Measurements from ENCODE around the gene SREK1IP1.
"Not testable (repeated sequence)": the region's sequence is repeated elsewhere in the genome, so short reads cannot be mapped to it uniquely, and the experiment has no call there.

SREK1IP1 gene

DNA sequence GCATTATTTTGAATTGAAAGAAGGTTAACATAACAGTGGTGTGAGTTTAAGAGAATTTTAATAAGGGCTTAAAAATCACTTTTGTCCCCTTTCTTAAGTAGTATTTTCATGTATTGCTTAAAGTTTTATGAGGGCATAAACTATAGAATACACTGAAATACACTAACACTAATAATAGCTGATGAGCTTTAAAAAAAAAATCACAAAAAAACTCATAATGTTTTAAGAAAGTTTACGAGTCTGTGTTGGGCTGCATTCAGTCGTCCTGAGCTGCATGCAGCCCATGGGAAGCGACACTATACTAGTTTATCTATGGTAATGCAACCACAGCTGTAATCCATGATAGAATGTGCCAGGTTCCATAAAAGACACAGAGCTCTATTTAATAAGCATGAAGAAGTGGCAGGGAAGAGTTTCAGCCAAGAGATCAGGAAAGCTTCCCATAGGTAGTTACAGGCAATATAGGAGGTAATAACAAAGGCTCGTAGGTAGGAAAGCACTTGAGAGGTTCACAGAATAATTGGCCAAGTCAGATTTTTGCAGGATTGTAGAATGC, 4.5 kb downstream of the SREK1IP1 start:
- no peaks in the 10 kb centered on the region for H3K27me3 ChIP-seq (ENCODE audit: low read depth, low read length)
- H3K4me1 ChIP-seq (ENCODE audit: control insufficient read depth in 1 of 2, insufficient read depth in 2 of 2, low read length in 2 of 2): peaks cover 17 to 28% of the 10 kb centered on the region in 2 donors
- H3K36me3 ChIP-seq (ENCODE audit: control insufficient read depth in 1 of 2, insufficient read depth in 2 of 2, low read length in 2 of 2): peaks cover 6% of the 10 kb centered on the region in 2 donors
- no peaks in the 10 kb centered on the region for H3K9me3 ChIP-seq (ENCODE audit: control insufficient read depth in 1 of 2, low read length in 2 of 2)
- H3K27ac ChIP-seq (ENCODE audit: low read length): no peak overlapping the region
- H3K4me3 ChIP-seq (ENCODE audit: low read depth in 1 of 2, low read length in 2 of 2): no peak overlapping the region

DNA sequence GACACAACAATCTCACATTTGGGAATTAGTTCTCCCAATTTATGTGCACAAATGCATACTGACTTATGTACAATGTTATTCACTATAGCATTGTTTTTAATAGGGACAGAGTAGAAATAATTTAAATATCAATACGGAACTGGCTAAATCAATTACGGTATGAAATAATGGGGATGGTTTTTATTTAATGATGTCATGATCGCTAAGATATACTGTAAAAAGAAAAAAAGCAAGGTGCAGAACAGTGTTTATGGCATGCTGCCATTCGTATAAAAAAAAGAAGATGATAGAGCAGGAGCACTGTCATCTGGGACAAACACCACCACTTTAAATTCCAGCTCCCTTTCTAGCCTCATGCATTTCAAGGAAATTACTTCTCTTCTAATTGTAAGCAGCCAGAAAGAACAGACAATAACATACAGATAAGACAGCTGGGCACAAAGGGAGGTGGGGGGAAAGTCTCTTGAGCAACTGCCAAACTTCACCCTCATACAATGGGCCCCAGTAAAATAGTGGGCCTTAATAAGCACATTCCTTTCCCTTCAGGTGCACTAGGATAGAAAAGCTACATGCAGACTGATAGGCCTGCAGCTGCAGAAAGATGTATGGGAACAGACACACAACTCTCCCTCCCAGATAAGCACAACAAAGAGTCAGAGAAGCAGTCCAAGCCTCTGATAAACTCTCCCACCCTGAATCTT, 8.4 kb downstream of the SREK1IP1 start:
- no peak overlapping the region for H3K4me3 ChIP-seq (ENCODE audit: low read depth in 1 of 2, low read length in 2 of 2)
- H3K27me3 ChIP-seq (ENCODE audit: low read depth, low read length): no peaks in the 10 kb centered on the region
- no peaks in the 10 kb centered on the region for H3K9me3 ChIP-seq (ENCODE audit: control insufficient read depth in 1 of 2, low read length in 2 of 2)
- peaks cover 6% of the 10 kb centered on the region in 2 donors for H3K36me3 ChIP-seq (ENCODE audit: control insufficient read depth in 1 of 2, insufficient read depth in 2 of 2, low read length in 2 of 2)
- H3K27ac ChIP-seq (ENCODE audit: low read length): no peak overlapping the region
- peaks cover 0 to 11% of the 10 kb centered on the region in 2 donors for H3K4me1 ChIP-seq (ENCODE audit: control insufficient read depth in 1 of 2, insufficient read depth in 2 of 2, low read length in 2 of 2)

DNA sequence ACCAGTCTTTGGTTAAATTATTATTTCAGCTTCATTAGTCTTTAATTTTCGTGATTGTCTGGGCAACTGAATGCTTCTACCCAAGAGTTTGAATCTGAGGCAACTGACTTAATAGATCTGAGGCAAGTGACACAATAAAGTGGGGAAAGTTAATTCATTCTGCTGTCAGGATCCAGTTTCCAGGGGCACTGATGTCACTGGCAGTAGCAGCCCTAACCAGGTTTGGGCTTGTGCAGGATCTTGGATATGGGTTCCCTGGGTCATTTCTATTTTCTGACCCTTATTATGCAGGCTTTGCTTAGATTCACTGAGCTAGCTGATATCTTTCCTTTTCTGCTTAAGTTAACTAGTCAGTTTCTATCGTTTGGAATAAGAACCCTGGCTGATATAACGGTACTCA, 9.6 kb downstream of the SREK1IP1 start:
- H3K4me3 ChIP-seq (ENCODE audit: low read depth in 1 of 2, low read length in 2 of 2): no peak overlapping the region
- peaks cover under 1 to 11% of the 10 kb centered on the region in 2 donors for H3K36me3 ChIP-seq (ENCODE audit: control insufficient read depth in 1 of 2, insufficient read depth in 2 of 2, low read length in 2 of 2)
- no peaks in the 10 kb centered on the region for H3K9me3 ChIP-seq (ENCODE audit: control insufficient read depth in 1 of 2, low read length in 2 of 2)
- H3K27me3 ChIP-seq (ENCODE audit: low read depth, low read length): no peaks in the 10 kb centered on the region
- H3K4me1 ChIP-seq (ENCODE audit: control insufficient read depth in 1 of 2, insufficient read depth in 2 of 2, low read length in 2 of 2): peaks cover 0 to 7% of the 10 kb centered on the region in 2 donors
- H3K27ac ChIP-seq (ENCODE audit: low read length): no peak overlapping the region

DNA sequence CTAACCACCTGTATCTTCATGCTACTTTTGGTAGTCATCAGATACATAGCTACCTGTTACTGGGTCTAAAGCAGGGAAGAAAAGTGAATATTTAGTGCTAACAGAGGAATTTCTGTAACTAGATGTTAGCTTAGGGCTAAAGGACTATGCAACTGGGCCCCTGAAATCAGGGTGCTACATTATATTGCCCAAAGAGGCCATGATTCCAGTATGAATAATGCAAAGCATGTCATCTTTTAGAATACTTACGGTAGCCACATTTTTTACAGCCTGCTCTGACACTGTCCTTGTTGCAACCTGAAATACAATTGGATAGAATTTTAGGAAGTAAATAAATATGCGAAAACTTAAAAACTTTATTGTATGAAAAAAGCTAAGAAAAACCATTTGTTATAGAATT, 14.4 kb downstream of the SREK1IP1 start:
- Histone ChIP-seq H3K4me1 (ENCODE audit: control insufficient read depth in 1 of 2, insufficient read depth in 2 of 2, low read length in 2 of 2) (no peaks in the 10 kb centered on the region), H3K9me3 (ENCODE audit: control insufficient read depth in 1 of 2, low read length in 2 of 2) (no peaks in the 10 kb centered on the region), H3K27me3 (ENCODE audit: low read depth, low read length) (no peaks in the 10 kb centered on the region), H3K27ac (ENCODE audit: low read length) (no peak overlapping the region), H3K36me3 (ENCODE audit: control insufficient read depth in 1 of 2, insufficient read depth in 2 of 2, low read length in 2 of 2) (peaks cover 4 to 6% of the 10 kb centered on the region in 2 donors), H3K4me3 (ENCODE audit: low read depth in 1 of 2, low read length in 2 of 2) (no peak overlapping the region)

DNA sequence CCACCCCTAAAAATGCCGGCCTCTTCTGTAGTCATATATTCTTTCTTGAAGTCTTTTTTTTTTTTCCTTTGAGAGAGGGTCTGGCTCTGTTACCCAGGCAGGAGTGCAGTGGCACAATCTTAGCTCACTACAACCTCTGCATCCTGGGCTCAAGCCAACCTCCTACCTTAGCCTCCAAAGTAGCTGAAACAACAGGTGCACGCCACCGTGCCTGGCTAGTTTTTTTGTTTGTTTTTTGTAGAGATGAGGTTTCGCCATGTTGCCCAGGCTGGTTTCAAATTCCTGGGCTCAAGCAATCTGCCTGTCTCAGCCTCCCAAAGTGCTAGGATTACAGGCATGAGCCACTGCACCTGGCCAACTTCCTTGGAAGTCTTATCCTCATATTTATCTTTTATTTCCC, 19.1 kb downstream of the SREK1IP1 start:
- no peaks in the 10 kb centered on the region for H3K27me3 ChIP-seq (ENCODE audit: low read depth, low read length)
- no peak overlapping the region for H3K4me3 ChIP-seq (ENCODE audit: low read depth in 1 of 2, low read length in 2 of 2)
- H3K9me3 ChIP-seq (ENCODE audit: control insufficient read depth in 1 of 2, low read length in 2 of 2): no peaks in the 10 kb centered on the region
- H3K4me1 ChIP-seq (ENCODE audit: control insufficient read depth in 1 of 2, insufficient read depth in 2 of 2, low read length in 2 of 2): no peaks in the 10 kb centered on the region
- peaks cover 4 to 11% of the 10 kb centered on the region in 2 donors for H3K36me3 ChIP-seq (ENCODE audit: control insufficient read depth in 1 of 2, insufficient read depth in 2 of 2, low read length in 2 of 2)
- H3K27ac ChIP-seq (ENCODE audit: low read length): no peak overlapping the region

DNA sequence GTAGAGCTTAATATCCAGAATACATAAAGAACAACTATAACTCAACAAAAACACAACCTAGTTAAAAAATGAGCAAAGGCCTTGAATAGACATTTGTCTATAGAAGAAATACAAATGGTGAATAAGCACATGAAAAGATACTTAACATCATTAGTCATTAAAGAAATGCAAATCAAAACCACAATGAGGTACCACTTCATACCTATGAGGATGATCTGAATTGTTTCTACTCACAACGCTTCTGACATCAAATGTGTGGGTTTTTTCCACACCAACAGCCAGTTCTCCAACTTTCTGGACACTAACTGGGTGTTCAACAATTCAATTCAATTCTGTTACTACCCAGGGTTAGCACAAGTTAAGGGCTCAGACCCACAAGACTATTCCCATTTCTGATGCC, 22.0 kb downstream of the SREK1IP1 start:
- no peak overlapping the region for H3K4me3 ChIP-seq (ENCODE audit: low read depth in 1 of 2, low read length in 2 of 2)
- H3K27me3 ChIP-seq (ENCODE audit: low read depth, low read length): no peaks in the 10 kb centered on the region
- no peak overlapping the region for H3K27ac ChIP-seq (ENCODE audit: low read length)
- H3K4me1 ChIP-seq (ENCODE audit: control insufficient read depth in 1 of 2, insufficient read depth in 2 of 2, low read length in 2 of 2): no peaks in the 10 kb centered on the region
- no peaks in the 10 kb centered on the region for H3K9me3 ChIP-seq (ENCODE audit: control insufficient read depth in 1 of 2, low read length in 2 of 2)
- H3K36me3 ChIP-seq (ENCODE audit: control insufficient read depth in 1 of 2, insufficient read depth in 2 of 2, low read length in 2 of 2): peaks cover 2 to 6% of the 10 kb centered on the region in 2 donors

DNA sequence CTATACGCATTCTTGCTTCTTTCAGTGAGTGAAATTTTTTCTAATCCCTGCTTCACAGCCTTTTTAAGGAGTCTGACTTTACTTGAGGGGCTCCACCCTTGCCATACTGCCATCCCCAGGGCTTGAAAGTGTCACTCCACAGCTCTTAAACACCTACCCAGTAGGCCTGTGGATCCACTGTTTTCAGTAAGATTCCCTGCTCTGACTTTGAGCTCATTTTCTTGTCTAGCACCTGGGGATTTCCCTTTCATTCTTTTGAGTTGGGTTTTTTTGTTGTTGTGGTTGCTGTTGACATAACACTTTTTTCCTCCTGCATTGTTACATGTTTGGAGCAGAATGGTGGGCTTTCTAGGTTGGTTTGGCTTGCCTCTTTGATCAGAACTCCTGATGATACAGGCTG, 23.6 kb downstream of the SREK1IP1 start:
- Histone ChIP-seq H3K4me3 (ENCODE audit: low read depth in 1 of 2, low read length in 2 of 2) (no peak overlapping the region), H3K9me3 (ENCODE audit: control insufficient read depth in 1 of 2, low read length in 2 of 2) (no peaks in the 10 kb centered on the region), H3K4me1 (ENCODE audit: control insufficient read depth in 1 of 2, insufficient read depth in 2 of 2, low read length in 2 of 2) (no peaks in the 10 kb centered on the region), H3K27ac (ENCODE audit: low read length) (no peak overlapping the region), H3K36me3 (ENCODE audit: control insufficient read depth in 1 of 2, insufficient read depth in 2 of 2, low read length in 2 of 2) (peaks cover 6 to 7% of the 10 kb centered on the region in 2 donors), H3K27me3 (ENCODE audit: low read depth, low read length) (no peaks in the 10 kb centered on the region)

DNA sequence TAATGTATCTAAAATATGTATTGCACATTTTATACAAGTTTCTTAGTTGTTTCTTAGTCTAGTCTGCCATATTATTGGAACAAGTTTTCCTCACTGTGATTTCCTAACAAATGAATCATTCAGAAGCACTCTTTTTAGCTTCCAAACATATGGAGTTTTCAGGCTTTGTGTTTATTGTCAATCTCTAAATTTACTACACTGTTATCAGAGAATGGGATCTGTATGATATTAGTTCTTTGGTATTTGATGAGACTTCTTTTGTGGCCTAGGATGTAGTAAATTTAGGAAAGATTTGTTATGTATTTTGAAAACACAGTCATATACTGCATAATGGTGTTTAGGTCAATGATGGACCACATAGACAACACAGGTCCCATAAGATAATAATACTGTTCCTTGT, 25.7 kb downstream of the SREK1IP1 start:
- H3K27ac ChIP-seq (ENCODE audit: low read length): no peak overlapping the region
- H3K4me1 ChIP-seq (ENCODE audit: control insufficient read depth in 1 of 2, insufficient read depth in 2 of 2, low read length in 2 of 2): no peaks in the 10 kb centered on the region
- H3K27me3 ChIP-seq (ENCODE audit: low read depth, low read length): no peaks in the 10 kb centered on the region
- no peaks in the 10 kb centered on the region for H3K9me3 ChIP-seq (ENCODE audit: control insufficient read depth in 1 of 2, low read length in 2 of 2)
- H3K4me3 ChIP-seq (ENCODE audit: low read depth in 1 of 2, low read length in 2 of 2): no peak overlapping the region
- peaks cover 14 to 18% of the 10 kb centered on the region in 2 donors for H3K36me3 ChIP-seq (ENCODE audit: control insufficient read depth in 1 of 2, insufficient read depth in 2 of 2, low read length in 2 of 2)

DNA sequence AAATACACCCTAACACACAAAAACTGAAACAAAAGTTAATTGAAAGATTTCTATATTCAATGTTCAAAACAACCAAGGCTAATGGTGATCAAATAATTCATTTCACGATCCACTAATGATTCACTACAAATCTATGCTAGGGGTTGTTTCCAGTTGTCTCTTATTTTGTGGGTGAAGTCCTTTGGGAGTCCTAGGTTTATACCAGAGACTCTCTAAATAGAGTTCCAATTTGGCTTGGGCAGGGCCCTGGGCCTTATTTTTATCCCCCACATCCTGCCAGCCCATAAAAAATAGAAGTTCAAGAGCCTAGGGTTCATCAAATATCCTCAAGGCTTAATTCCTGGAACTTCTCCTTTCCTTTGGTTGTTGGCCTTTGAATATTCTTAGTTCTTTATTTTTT, 26.1 kb downstream of the SREK1IP1 start:
- H3K36me3 ChIP-seq (ENCODE audit: control insufficient read depth in 1 of 2, insufficient read depth in 2 of 2, low read length in 2 of 2): peaks cover 14 to 18% of the 10 kb centered on the region in 2 donors
- H3K4me3 ChIP-seq (ENCODE audit: low read depth in 1 of 2, low read length in 2 of 2): no peak overlapping the region
- H3K4me1 ChIP-seq (ENCODE audit: control insufficient read depth in 1 of 2, insufficient read depth in 2 of 2, low read length in 2 of 2): no peaks in the 10 kb centered on the region
- no peaks in the 10 kb centered on the region for H3K9me3 ChIP-seq (ENCODE audit: control insufficient read depth in 1 of 2, low read length in 2 of 2)
- no peaks in the 10 kb centered on the region for H3K27me3 ChIP-seq (ENCODE audit: low read depth, low read length)
- H3K27ac ChIP-seq (ENCODE audit: low read length): no peak overlapping the region

DNA sequence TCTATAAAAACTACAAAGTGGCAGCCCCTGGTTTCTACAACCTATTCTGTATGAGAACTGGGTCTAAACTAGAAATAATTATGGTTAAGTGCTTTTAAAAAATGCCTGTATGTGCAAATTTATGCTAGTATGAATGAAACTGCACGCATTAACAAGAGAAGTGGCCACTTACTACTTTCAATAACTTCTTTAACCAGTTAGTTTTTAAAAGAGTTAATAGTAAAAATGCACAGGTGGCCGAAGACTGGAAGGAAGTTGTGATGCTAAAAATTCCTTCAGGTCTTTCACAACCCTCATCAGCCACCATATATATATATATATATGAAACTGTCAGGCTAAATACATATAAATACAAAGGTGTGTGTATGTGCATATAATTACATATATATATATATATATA, 41.3 kb downstream of the SREK1IP1 start:
- Histone ChIP-seq H3K9me3 (ENCODE audit: control insufficient read depth in 1 of 2, low read length in 2 of 2) (no peaks in the 10 kb centered on the region), H3K27me3 (ENCODE audit: low read depth, low read length) (no peaks in the 10 kb centered on the region), H3K4me1 (ENCODE audit: control insufficient read depth in 1 of 2, insufficient read depth in 2 of 2, low read length in 2 of 2) (no peaks in the 10 kb centered on the region), H3K36me3 (ENCODE audit: control insufficient read depth in 1 of 2, insufficient read depth in 2 of 2, low read length in 2 of 2) (peaks cover 10 to 19% of the 10 kb centered on the region in 2 donors), H3K27ac (ENCODE audit: low read length) (no peak overlapping the region), H3K4me3 (ENCODE audit: low read depth in 1 of 2, low read length in 2 of 2) (no peak overlapping the region)

DNA sequence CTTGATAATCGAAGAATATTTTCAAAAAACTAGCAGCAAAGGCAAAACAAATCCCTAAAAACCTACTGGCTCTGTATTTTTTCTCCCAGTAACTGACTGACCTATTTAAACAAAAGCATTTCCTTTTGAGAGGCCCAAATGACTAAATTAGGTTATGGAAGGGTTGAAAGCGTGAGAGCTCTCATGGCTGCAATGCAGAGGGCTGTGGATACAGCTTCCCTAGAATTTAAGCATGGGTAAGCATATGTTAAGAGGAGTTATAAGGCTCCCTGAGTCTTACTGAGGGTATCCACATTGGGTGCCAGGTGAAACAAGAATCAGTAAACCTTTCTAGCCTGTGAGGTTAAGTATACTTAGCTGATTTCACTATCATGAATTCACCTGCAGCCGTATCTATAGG, 45.9 kb downstream of the SREK1IP1 start:
- Histone ChIP-seq H3K4me3 (ENCODE audit: low read depth in 1 of 2, low read length in 2 of 2) (no peak overlapping the region), H3K4me1 (ENCODE audit: control insufficient read depth in 1 of 2, insufficient read depth in 2 of 2, low read length in 2 of 2) (no peaks in the 10 kb centered on the region), H3K27me3 (ENCODE audit: low read depth, low read length) (no peaks in the 10 kb centered on the region), H3K27ac (ENCODE audit: low read length) (no peak overlapping the region), H3K36me3 (ENCODE audit: control insufficient read depth in 1 of 2, insufficient read depth in 2 of 2, low read length in 2 of 2) (peaks cover 19 to 21% of the 10 kb centered on the region in 2 donors), H3K9me3 (ENCODE audit: control insufficient read depth in 1 of 2, low read length in 2 of 2) (no peaks in the 10 kb centered on the region)

DNA sequence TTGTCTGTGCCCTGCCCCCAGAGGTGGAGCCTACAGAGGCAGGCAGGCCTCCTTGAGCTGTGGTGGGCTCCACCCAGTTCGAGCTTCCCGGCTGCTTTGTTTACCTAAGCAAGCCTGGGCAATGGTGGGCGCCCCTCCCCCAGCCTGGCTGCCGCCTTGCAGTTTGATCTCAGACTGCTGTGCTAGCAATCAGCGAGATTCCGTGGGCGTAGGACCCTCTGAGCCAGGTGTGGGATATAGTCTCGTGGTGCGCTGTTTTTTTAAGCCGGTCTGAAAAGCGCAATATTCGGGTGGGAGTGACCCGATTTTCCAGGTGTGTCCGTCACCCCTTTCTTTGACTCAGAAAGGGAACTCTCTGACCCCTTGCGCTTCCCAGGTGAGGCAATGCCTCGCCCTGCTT, 54.0 kb downstream of the SREK1IP1 start:
- H3K27me3 ChIP-seq (ENCODE audit: low read depth, low read length); H3K27ac ChIP-seq (ENCODE audit: low read length); H3K4me1 ChIP-seq (ENCODE audit: control insufficient read depth in 1 of 2, insufficient read depth in 2 of 2, low read length in 2 of 2); H3K4me3 ChIP-seq (ENCODE audit: low read depth in 1 of 2, low read length in 2 of 2); H3K9me3 ChIP-seq (ENCODE audit: control insufficient read depth in 1 of 2, low read length in 2 of 2); H3K36me3 ChIP-seq (ENCODE audit: control insufficient read depth in 1 of 2, insufficient read depth in 2 of 2, low read length in 2 of 2): not testable (repeated sequence)
